Epithelial cell of esophagus (primary cell): ENCODE data around the gene CENPK.
A peak's percentile ranks its signal among the peaks of the same experiment; 100 is the strongest.

Experiments
- DNase-seq: peaks from one replicate; pipeline ENCODE4 v3.0.0; 2010; ENCODE audit warnings: low read depth
- H3K4me3 ChIP-seq: 2 replicates; pipeline ENCODE4 v1.5.1; 2011; ENCODE audit warnings: mild to moderate bottlenecking, low read length, control low read depth
- TF ChIP-seq, protein P1 (sequence below): IDR thresholded peaks from 2 replicates; pipeline ENCODE4 v1.5.1; 2011; ENCODE audit warnings: low read depth, mild to moderate bottlenecking, low read length, control low read depth, inconsistent platforms; ENCODE audit not compliant: insufficient read depth; ENCODE audit errors: missing control alignments

The CENPK gene

DNA sequence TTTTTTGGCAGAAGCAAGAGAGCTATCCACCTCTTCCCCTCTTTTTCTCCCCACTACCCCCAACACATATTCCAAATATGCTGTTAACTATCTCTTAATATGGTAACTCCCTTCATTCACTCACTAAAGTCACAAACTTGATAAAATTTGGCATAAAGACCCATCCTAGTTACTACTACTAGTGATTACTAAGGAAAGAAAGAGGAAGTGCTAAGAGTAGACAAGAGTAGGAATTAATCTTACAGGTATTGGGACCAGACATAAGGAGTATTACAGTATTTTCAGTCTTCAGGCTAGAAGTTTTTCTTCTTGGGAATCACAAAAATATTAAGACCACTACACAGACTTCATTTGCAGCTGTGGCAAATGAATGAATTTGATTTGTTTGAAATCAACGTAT is 83.4 kb downstream of the CENPK start:
- TF ChIP-seq, protein P1, sequence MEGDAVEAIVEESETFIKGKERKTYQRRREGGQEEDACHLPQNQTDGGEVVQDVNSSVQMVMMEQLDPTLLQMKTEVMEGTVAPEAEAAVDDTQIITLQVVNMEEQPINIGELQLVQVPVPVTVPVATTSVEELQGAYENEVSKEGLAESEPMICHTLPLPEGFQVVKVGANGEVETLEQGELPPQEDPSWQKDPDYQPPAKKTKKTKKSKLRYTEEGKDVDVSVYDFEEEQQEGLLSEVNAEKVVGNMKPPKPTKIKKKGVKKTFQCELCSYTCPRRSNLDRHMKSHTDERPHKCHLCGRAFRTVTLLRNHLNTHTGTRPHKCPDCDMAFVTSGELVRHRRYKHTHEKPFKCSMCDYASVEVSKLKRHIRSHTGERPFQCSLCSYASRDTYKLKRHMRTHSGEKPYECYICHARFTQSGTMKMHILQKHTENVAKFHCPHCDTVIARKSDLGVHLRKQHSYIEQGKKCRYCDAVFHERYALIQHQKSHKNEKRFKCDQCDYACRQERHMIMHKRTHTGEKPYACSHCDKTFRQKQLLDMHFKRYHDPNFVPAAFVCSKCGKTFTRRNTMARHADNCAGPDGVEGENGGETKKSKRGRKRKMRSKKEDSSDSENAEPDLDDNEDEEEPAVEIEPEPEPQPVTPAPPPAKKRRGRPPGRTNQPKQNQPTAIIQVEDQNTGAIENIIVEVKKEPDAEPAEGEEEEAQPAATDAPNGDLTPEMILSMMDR: no peak
- no peak overlapping the region for H3K4me3 ChIP-seq
- no peak for DNase-seq

DNA sequence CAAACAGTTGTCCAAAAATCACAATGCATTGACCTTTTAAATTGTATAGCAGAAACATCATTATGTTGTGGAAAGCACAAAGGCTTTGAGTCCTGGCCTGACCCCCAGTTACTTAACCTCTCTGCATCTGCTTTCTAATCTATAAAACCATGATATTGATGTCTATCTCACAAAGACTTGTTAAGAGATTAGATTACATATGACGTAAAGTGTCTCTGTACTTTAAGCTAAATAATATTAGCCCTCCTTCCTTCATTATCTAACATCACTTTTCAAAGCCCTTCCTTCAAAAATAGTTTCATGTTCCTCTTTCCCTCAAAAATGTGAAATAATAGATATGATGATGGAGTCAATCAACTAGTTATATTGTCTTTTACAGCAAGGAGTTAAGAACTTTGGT is 84.6 kb downstream of the CENPK start:
- TF ChIP-seq, protein P1: no peak
- DNase-seq: no peak
- H3K4me3 ChIP-seq: no peak overlapping the region

DNA sequence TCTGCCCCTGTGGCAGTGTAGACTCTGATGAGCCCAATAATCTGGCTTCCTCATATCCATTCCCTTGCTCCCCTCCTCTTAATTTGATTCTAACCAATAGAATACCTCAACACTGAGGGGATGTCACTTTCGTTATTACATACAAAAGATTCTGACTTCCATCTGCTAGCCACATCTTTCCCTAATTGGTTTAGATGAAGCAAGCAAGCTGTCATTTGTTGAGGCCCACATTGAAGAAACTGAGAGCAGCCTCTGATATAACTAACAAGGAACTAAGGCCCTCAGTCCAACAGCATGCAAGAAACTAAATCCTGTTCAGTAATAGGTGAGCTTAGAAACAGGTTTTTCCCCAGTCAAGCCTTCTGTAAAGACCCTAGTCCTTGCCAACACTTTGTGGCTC is 87.1 kb downstream of the CENPK start:
- TF ChIP-seq, protein P1: no peak

DNA sequence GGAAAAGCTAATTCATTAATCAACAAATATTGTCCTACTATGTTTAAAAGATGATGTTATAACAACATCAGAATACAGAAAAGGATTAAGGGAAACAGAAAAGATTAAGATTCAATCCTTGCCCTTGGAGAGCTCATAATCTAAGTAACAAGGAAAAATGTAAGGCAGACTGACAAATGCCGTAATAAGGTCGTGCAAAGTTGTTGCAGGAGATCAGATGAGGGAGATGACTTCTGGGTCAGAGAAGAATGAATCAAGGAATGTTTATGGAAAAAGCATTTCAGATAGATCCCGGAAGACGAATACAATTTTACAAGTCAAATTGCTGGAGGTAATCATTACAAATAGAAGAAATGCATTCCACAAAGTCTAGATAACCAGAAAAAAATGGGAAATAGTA is 87.6 kb downstream of the CENPK start:
- TF ChIP-seq, protein P1: no peak
- H3K4me3 ChIP-seq: no peak overlapping the region
- no peak for DNase-seq

More for the DNA sequence above, 87.1 kb downstream of the CENPK start:
- DNase-seq: no peak
- H3K4me3 ChIP-seq: no peak overlapping the region

DNA sequence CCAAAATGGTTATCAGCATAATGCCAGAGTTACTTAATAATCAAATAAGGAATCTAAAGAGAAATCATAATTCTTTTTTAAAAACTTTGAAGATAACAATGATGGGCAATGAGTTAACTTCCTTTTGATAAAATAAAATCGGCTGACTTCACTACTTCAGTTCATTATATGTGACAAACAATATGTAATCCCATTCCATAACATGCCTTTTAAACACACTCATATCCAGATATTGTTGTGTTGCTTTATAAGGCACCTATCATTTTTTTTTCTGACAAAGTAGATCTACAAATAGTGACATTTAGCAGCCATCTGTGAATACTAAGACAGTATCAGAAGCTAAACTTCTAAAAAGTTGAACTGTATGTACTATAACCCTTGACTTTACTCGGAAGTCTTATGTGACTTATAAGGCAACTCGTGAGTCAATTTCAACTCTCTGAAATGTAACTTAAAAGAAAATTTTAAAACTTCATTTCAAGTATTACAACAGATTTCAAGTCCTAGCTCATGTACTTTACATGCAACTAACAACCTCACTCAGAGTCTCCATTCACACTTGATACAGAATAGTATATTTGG is 88.7 kb downstream of the CENPK start:
- H3K4me3 ChIP-seq: no peak overlapping the region
- TF ChIP-seq, protein P1: no peak
- no peak for DNase-seq

- TF ChIP-seq, protein P1: no peak
- DNase-seq: peak; percentile 13
- no peak overlapping the region for H3K4me3 ChIP-seq
Observed at GRCh38 chr5:65468633-65469032, 94.3 kb downstream of the CENPK start.
